DND-41 (cell line): ENCODE results near the gene S1PR4.
"Not testable (repeated sequence)": the region's sequence is repeated elsewhere in the genome, so short reads cannot be mapped to it uniquely, and the experiment has no call there.

Experiments
- ATAC-seq: fragments of 200-7000 bp; cut with Tn5 transposase; 3 replicates; pipeline ENCODE4 v1.9.1; 2021; ENCODE audit warnings: low read depth; ENCODE audit not compliant: insufficient read depth
- DNase-seq: peaks from one replicate; pipeline ENCODE4 v3.0.0-alpha.2; 2020
- H2AFZ ChIP-seq: 2 replicates; pipeline ENCODE4 v1.6.0; 2012; ENCODE audit warnings: low read depth, low read length
- H3K27ac ChIP-seq: 2 replicates; pipeline ENCODE4 v1.5.1; 2012; ENCODE audit warnings: low read length, inconsistent platforms
- H3K27me3 ChIP-seq: fragments of 200-600 bp; sonication (generic); 2 replicates; pipeline ENCODE4 v1.6.0; 2012; ENCODE audit warnings: low read length, mild to moderate bottlenecking, inconsistent platforms; ENCODE audit not compliant: insufficient read depth, poor library complexity
- H3K36me3 ChIP-seq: 2 replicates; pipeline ENCODE4 v1.5.1; 2012; ENCODE audit warnings: low read length, inconsistent platforms; ENCODE audit not compliant: insufficient read depth
- H3K4me1 ChIP-seq: 2 replicates; pipeline ENCODE4 v1.5.1; 2012; ENCODE audit warnings: mild to moderate bottlenecking, low read length; ENCODE audit not compliant: insufficient read depth
- H3K4me2 ChIP-seq: 2 replicates; pipeline ENCODE4 v1.6.0; 2012; ENCODE audit warnings: mild to moderate bottlenecking, moderate library complexity, low read length, inconsistent platforms; ENCODE audit not compliant: insufficient read depth
- H3K4me3 ChIP-seq, 2 experiments: fragments of 200-600 bp in 1 of 2; shearing (Covaris generic) in 1 of 2; 2 replicates each; pipeline ENCODE4 v1.5.1; 2012 to 2016; ENCODE audit warnings: inconsistent platforms in 2 of 2, low read length in 2 of 2, mild to moderate bottlenecking in 2 of 2, low read depth in 1 of 2, moderate library complexity in 1 of 2
- H3K79me2 ChIP-seq: 2 replicates; pipeline ENCODE4 v1.6.0; 2012; ENCODE audit warnings: low read length, inconsistent platforms; ENCODE audit not compliant: insufficient read depth
- H3K9ac ChIP-seq: 2 replicates; pipeline ENCODE4 v1.6.0; 2012; ENCODE audit warnings: low read depth, mild to moderate bottlenecking, inconsistent platforms, low read length, moderate library complexity
- H3K9me3 ChIP-seq: 2 replicates; pipeline ENCODE4 v1.5.1; 2012; ENCODE audit warnings: low read length, moderate library complexity, mild to moderate bottlenecking, inconsistent platforms; ENCODE audit not compliant: insufficient read depth, severe bottlenecking
- H4K20me1 ChIP-seq: 2 replicates; pipeline ENCODE4 v1.6.0; 2012; ENCODE audit warnings: low read length; ENCODE audit not compliant: insufficient read depth
- EZH2 ChIP-seq: IDR thresholded peaks from 3 replicates; pipeline ENCODE4 v1.6.1; 2012; ENCODE audit warnings: borderline replicate concordance, low read depth, mild to moderate bottlenecking, moderate library complexity, low read length, inconsistent platforms; ENCODE audit not compliant: severe bottlenecking
- TF ChIP-seq, protein P1 (sequence below): IDR thresholded peaks from 2 replicates; pipeline ENCODE4 v1.5.1; 2012; ENCODE audit warnings: borderline replicate concordance, low read length, moderate library complexity, mild to moderate bottlenecking; ENCODE audit not compliant: poor library complexity, severe bottlenecking; ENCODE audit errors: extremely low read depth

S1PR4 gene

DNA sequence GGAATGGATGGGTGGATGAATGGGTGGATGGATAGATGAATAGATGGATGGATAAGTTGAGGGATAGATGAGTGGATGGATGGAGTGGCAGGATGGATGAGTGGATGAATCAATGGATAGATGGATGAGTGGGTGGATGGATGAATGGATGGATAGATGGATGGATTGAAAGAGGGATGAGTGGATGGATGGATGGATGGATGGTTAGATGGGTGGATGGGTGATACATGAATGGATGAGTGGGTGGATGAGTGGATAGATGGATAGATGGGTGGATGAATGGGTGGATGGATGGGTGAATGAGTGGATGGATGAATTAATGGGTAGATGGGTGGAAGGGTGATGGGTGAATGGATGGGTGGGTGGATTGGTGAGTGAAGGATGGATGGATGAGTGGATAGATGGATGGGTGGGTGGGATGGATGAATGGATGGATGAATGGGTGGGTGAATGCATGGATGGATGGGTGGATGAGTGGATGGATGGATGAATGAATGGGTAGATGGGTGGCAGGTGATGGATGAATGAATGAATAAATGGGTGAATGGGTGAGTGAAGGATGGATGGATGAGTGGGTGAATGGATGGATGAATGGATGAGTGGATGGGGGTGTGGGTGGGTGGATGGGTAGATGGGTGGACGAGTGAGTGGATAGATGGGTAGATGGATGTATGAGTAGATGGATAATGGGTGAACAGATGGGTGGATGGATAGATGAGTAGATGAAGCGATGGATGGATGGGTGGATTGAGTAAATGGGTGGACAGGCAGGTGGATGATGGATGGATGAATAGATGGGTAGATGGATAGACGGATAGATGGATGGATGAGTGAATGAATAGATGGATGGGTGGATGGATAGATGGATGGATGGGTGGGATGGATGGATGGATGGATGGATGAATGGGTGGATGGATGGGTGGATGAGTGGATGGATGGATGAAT lies 25.0 kb upstream of the S1PR4 start:
- DNase-seq (no peak), ATAC-seq (no peak)
- Histone ChIP-seq H4K20me1 (peaks cover 43% of the 10 kb centered on the region), H3K36me3 (peaks cover 99% of the 10 kb centered on the region), H3K9me3 (peaks cover 5% of the 10 kb centered on the region), H3K27me3 (no peaks in the 10 kb centered on the region), H3K4me1 (peaks cover 78% of the 10 kb centered on the region), H3K27ac (peak overlapping the region; percentile 93), H3K79me2 (peaks cover 97% of the 10 kb centered on the region), H2AFZ (no peak overlapping the region), H3K4me2 (peak overlapping the region; percentile 38), H3K9ac (no peak overlapping the region), H3K4me3 (peak overlapping the region in 1 of 2 experiments; percentile 19; a peak in 2 of 4 replicates)
- TF ChIP-seq EZH2: no peak
- TF ChIP-seq, protein P1, sequence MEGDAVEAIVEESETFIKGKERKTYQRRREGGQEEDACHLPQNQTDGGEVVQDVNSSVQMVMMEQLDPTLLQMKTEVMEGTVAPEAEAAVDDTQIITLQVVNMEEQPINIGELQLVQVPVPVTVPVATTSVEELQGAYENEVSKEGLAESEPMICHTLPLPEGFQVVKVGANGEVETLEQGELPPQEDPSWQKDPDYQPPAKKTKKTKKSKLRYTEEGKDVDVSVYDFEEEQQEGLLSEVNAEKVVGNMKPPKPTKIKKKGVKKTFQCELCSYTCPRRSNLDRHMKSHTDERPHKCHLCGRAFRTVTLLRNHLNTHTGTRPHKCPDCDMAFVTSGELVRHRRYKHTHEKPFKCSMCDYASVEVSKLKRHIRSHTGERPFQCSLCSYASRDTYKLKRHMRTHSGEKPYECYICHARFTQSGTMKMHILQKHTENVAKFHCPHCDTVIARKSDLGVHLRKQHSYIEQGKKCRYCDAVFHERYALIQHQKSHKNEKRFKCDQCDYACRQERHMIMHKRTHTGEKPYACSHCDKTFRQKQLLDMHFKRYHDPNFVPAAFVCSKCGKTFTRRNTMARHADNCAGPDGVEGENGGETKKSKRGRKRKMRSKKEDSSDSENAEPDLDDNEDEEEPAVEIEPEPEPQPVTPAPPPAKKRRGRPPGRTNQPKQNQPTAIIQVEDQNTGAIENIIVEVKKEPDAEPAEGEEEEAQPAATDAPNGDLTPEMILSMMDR: no peak

DNA sequence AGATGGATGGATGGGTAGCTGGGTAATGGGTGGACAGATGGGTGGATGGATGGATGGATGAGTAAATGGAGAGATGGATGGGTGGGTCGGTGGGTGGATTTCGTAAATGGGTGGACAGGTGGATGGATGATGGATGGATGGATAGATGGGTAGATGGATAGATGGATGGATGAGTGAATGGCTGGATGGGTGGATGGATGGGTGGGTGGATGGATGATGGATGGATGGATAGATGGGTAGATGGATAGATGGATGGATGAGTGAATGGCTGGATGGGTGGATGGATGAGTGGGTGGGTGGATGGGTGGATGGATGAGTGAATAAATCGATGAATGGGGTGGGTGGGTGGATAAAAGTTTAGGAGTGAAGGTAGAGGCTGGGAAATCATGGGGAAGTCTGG lies 24.1 kb upstream of the S1PR4 start:
- H3K36me3 ChIP-seq: peaks cover 97% of the 10 kb centered on the region
- peak overlapping the region; percentile 44 for H3K9ac ChIP-seq
- H2AFZ ChIP-seq, H3K9me3 ChIP-seq, H3K4me2 ChIP-seq, ATAC-seq, H3K27me3 ChIP-seq, DNase-seq: not testable (repeated sequence)
- peaks cover 69% of the 10 kb centered on the region for H3K4me1 ChIP-seq
- peak overlapping the region; percentile 93 for H3K27ac ChIP-seq
- H3K4me3 ChIP-seq: peak overlapping the region in 1 of 2 experiments; percentile 15; a peak in 1 of 4 replicates
- peaks cover 90% of the 10 kb centered on the region for H3K79me2 ChIP-seq
- peaks cover 35% of the 10 kb centered on the region for H4K20me1 ChIP-seq

DNA sequence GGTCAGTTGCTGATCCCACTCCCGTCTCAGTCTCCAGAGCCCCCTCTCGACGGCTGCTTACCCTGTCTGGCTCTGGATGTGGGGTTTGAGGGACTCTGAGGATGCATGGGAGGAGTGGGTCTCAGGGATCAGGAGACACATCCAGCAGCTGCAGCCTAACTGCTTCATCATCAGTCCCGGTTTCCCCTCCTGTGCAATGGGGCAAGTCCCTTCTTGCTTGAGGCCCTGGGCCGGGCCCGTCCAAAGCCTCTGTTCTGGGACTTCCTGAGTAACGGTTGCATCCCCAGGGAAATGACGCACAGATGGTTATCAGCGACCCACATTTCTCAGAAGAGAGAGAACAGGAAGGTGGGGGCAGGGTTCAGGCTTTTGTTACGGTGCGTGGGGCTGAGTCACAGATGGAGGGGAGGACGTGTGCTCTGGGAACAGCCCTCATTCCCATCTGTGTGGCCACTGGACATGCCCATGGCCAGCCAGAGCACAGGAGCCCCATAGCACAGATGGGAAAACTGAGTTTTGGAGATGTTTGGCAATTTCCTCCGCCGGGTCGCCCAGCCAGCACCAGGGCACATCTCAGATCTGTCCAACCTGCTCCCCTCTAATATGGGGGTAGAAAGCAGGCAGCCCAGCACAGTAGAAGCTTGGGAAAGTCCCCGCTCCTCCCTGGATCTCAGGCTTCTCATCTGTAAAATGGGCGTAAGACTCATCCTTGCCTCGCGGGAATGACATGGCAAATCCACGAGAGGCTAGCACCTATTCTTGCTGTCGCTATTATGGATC lies 23.4 kb upstream of the S1PR4 start:
- TF ChIP-seq EZH2: no peak
- TF ChIP-seq, protein P1: peak; percentile 22
- peaks cover 90% of the 10 kb centered on the region for H3K79me2 ChIP-seq
- peak overlapping the region; percentile 44 for H3K9ac ChIP-seq
- H2AFZ ChIP-seq: no peak overlapping the region
- peak overlapping the region in 1 of 2 experiments; percentile 11; a peak in 1 of 4 replicates for H3K4me3 ChIP-seq
- peak; percentile 99 for DNase-seq
- H3K4me1 ChIP-seq: peaks cover 62% of the 10 kb centered on the region
- H3K27ac ChIP-seq: peak overlapping the region; percentile 93
- peaks cover 5% of the 10 kb centered on the region for H3K9me3 ChIP-seq
- H3K27me3 ChIP-seq: no peaks in the 10 kb centered on the region
- H3K36me3 ChIP-seq: peaks cover 97% of the 10 kb centered on the region
- peaks cover 28% of the 10 kb centered on the region for H4K20me1 ChIP-seq
- peak; percentile 92 for ATAC-seq
- peak overlapping the region; percentile 27; the same call in 1 of the 2 replicates for H3K4me2 ChIP-seq
